ENCODE data around the gene LIPA.

DNA sequence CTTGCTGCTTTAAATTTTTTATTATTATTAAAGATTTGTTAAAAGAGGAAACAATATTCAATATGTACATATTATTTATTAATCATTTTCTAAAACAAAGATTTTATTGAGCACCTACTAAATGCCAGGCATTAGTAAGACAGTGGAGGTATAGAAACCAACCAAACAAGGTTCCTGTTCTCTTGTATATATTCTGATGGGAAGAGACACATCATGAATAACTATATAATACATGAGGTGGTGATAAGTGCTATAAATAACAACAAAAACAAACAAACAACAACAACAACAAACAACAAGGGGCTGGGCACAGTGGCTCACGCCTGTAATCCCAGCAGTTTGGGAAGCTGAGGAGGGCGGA is 630 bp upstream of the LIPA start:
- TF ChIP-seq PHF8 (IDR thresholded peaks at IDR 0.05; ENCODE audit: borderline replicate concordance, low read length): no peak
- TF ChIP-seq, protein P1, sequence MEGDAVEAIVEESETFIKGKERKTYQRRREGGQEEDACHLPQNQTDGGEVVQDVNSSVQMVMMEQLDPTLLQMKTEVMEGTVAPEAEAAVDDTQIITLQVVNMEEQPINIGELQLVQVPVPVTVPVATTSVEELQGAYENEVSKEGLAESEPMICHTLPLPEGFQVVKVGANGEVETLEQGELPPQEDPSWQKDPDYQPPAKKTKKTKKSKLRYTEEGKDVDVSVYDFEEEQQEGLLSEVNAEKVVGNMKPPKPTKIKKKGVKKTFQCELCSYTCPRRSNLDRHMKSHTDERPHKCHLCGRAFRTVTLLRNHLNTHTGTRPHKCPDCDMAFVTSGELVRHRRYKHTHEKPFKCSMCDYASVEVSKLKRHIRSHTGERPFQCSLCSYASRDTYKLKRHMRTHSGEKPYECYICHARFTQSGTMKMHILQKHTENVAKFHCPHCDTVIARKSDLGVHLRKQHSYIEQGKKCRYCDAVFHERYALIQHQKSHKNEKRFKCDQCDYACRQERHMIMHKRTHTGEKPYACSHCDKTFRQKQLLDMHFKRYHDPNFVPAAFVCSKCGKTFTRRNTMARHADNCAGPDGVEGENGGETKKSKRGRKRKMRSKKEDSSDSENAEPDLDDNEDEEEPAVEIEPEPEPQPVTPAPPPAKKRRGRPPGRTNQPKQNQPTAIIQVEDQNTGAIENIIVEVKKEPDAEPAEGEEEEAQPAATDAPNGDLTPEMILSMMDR (IDR thresholded peaks at IDR 0.05 in 2 of 3, conservative IDR thresholded peaks at IDR 0.05 in 1 of 3; ENCODE audit: insufficient read depth in 2 of 3, low read depth in 1 of 3, low read length in 3 of 3): no peak
- TF ChIP-seq KAT7 (CRISPR knock-in tag; IDR thresholded peaks at IDR 0.05; ENCODE audit: borderline replicate concordance): no peak
- no peak for TF ChIP-seq ZNF561 (CRISPR knock-in tag; conservative IDR thresholded peaks at IDR 0.05)
- no peak for TF ChIP-seq SRSF1 (IDR thresholded peaks at IDR 0.05; ENCODE audit: low read depth, low read length)
- TF ChIP-seq PML (IDR thresholded peaks at IDR 0.05; ENCODE audit: low read length): no peak
- no peak for TF ChIP-seq XRCC5 (IDR thresholded peaks at IDR 0.05; ENCODE audit: low read depth, low read length)

All from K562 (cell line).